MCF 10A (cell line): ENCODE measurements around the gene PCNP. TPM values are rescaled to one million over a fixed set of nuclear protein-coding genes. Genes with fewer than 3 reads are reported as not detected.

Source experiments
- BruUV-seq: library from RNA; stranded (reverse); fragments of 400-500 nt; replicated peaks from 2 replicates; lab custom pipeline; 2021; lab: Mats Ljungman, UMichigan
- CTCF ChIA-PET: fragments of 300-600 bp; sonication (Branson Sonifier 250); formaldehyde crosslinking; extraction: SDS; loops from one replicate; lab custom pipeline; 2021; ENCODE audit warnings: antibody characterized with exemption, inconsistent platforms; lab: Yijun Ruan, JAX
- POLR2A ChIA-PET: fragments of 300-600, 350-650 bp; sonication (Branson Sonifier 250); formaldehyde crosslinking; extraction: SDS; loops from one replicate; lab custom pipeline; 2020; ENCODE audit warnings: antibody characterized with exemption, inconsistent platforms; lab: Yijun Ruan, JAX
- DNase-seq: peaks from one replicate; pipeline ENCODE4 v3.0.0-alpha.2; 2018; ENCODE audit not compliant: unreplicated experiment
- H3K27ac Mint-ChIP-seq: one replicate; pipeline ENCODE4 v1.8.0; 2022; ENCODE audit warnings: mild to moderate bottlenecking, low read depth, mixed read lengths; ENCODE audit not compliant: unreplicated experiment
- H3K27me3 Mint-ChIP-seq: one replicate; pipeline ENCODE4 v1.8.0; 2022; ENCODE audit warnings: mixed read lengths; ENCODE audit not compliant: insufficient read depth, unreplicated experiment
- H3K36me3 Mint-ChIP-seq: one replicate; pipeline ENCODE4 v1.8.0; 2022; ENCODE audit warnings: mild to moderate bottlenecking, moderate library complexity, mixed read lengths; ENCODE audit not compliant: insufficient read depth, unreplicated experiment
- H3K4me1 Mint-ChIP-seq: one replicate; pipeline ENCODE4 v1.8.0; 2022; ENCODE audit warnings: mixed read lengths; ENCODE audit not compliant: insufficient read depth, unreplicated experiment
- H3K4me3 Mint-ChIP-seq: one replicate; pipeline ENCODE4 v1.8.0; 2022; ENCODE audit warnings: mild to moderate bottlenecking, moderate library complexity, mixed read lengths; ENCODE audit not compliant: unreplicated experiment
- H3K9me3 Mint-ChIP-seq: one replicate; pipeline ENCODE4 v1.8.0; 2022; ENCODE audit warnings: mixed read lengths; ENCODE audit not compliant: unreplicated experiment
- CTCF ChIP-seq: fragments of 200-600 bp; IDR thresholded peaks from one replicate; pipeline ENCODE4 v1.8.0; 2022; ENCODE audit warnings: antibody characterized with exemption, mild to moderate bottlenecking; ENCODE audit not compliant: unreplicated experiment
- intact Hi-C: fragments of 100-400 bp; cut with micrococcal nuclease; formaldehyde crosslinking; loops from 2 replicates; pipeline ENCODE4 v1.14.1; 2022
- total RNA-seq: library from RNA; stranded (reverse); gene quantifications from 2 replicates; pipeline ENCODE4 v1.2.3, GENCODE V29; 2022

PCNP gene
- total RNA-seq, 1 experiment from 2014 or later = 229 TPM

GRCh38 chr3:101618726-101619125 is 44.7 kb downstream of the PCNP start:
- CTCF ChIA-PET = no interaction called here
- no peak overlapping the region for H3K27ac Mint-ChIP-seq
- H3K27me3 Mint-ChIP-seq = no peaks in the 10 kb centered on the region
- H3K4me1 Mint-ChIP-seq = no peaks in the 10 kb centered on the region
- no peaks in the 10 kb centered on the region for H3K9me3 Mint-ChIP-seq
- H3K36me3 Mint-ChIP-seq = no peaks in the 10 kb centered on the region
- no peak for DNase-seq
- POLR2A ChIA-PET = interaction anchor here (0.6 to 1.3 kb wide), 2 partner anchors 8 to 59 kb away, joined by 3 to 4 read pairs; no protein-coding TSS in a partner anchor
- H3K4me3 Mint-ChIP-seq = no peak overlapping the region
- intact Hi-C loops = no loop called here
- no TSS peak for BruUV-seq
- TF ChIP-seq CTCF = no peak

- ChIA-PET POLR2A (interaction anchor here (0.6 to 1.3 kb wide), 2 partner anchors 9 to 141 kb away, joined by 4 read pairs; no protein-coding TSS in a partner anchor), CTCF (no interaction called here)
- TF ChIP-seq CTCF = no peak
- intact Hi-C loops = no loop called here
- no peak overlapping the region for H3K4me3 Mint-ChIP-seq
- H3K27me3 Mint-ChIP-seq = no peaks in the 10 kb centered on the region
- H3K9me3 Mint-ChIP-seq = no peaks in the 10 kb centered on the region
- H3K27ac Mint-ChIP-seq = no peak overlapping the region
- no TSS peak for BruUV-seq
- no peak for DNase-seq
- H3K4me1 Mint-ChIP-seq = no peaks in the 10 kb centered on the region
- H3K36me3 Mint-ChIP-seq = no peaks in the 10 kb centered on the region
These were observed 45.8 kb downstream of the PCNP start for GRCh38 chr3:101619734-101620133.

- no peaks in the 10 kb centered on the region for H3K9me3 Mint-ChIP-seq
- no peaks in the 10 kb centered on the region for H3K36me3 Mint-ChIP-seq
- POLR2A ChIA-PET = interaction anchor here (0.6 kb wide), 1 partner anchor 68 kb away, joined by 3 read pairs; no protein-coding TSS in a partner anchor
- H3K4me3 Mint-ChIP-seq = no peak overlapping the region
- no peak for TF ChIP-seq CTCF
- BruUV-seq = no TSS peak
- H3K4me1 Mint-ChIP-seq = no peaks in the 10 kb centered on the region
- H3K27ac Mint-ChIP-seq = no peak overlapping the region
- DNase-seq = no peak
- CTCF ChIA-PET = interaction anchor here (0.6 kb wide), 1 partner anchor 803 kb away, joined by 5 read pairs; no protein-coding TSS in a partner anchor
- H3K27me3 Mint-ChIP-seq = no peaks in the 10 kb centered on the region
- intact Hi-C loops = no loop called here
These were observed 49.7 kb downstream of the PCNP start for GRCh38 chr3:101623656-101624055.

GRCh38 chr3:101624857-101625256 is 50.9 kb downstream of the PCNP start:
- no peaks in the 10 kb centered on the region for H3K27me3 Mint-ChIP-seq
- no peaks in the 10 kb centered on the region for H3K36me3 Mint-ChIP-seq
- H3K4me3 Mint-ChIP-seq = no peak overlapping the region
- CTCF ChIA-PET = no interaction called here
- BruUV-seq = no TSS peak
- H3K4me1 Mint-ChIP-seq = no peaks in the 10 kb centered on the region
- H3K27ac Mint-ChIP-seq = no peak overlapping the region
- no peak for DNase-seq
- intact Hi-C loops = no loop called here
- TF ChIP-seq CTCF = no peak
- POLR2A ChIA-PET = no interaction called here
- no peaks in the 10 kb centered on the region for H3K9me3 Mint-ChIP-seq
